Measurements from ENCODE around the gene CSH2. TPM values are rescaled to one million over a fixed set of nuclear protein-coding genes. Genes with fewer than 3 reads are reported as not detected.

Gene CSH2
- total and polyA plus RNA-seq, 9 of the 15 experiments (the other 6 are each of a cell fraction or from before 2014, with no cell fraction given) = not detected

DNA sequence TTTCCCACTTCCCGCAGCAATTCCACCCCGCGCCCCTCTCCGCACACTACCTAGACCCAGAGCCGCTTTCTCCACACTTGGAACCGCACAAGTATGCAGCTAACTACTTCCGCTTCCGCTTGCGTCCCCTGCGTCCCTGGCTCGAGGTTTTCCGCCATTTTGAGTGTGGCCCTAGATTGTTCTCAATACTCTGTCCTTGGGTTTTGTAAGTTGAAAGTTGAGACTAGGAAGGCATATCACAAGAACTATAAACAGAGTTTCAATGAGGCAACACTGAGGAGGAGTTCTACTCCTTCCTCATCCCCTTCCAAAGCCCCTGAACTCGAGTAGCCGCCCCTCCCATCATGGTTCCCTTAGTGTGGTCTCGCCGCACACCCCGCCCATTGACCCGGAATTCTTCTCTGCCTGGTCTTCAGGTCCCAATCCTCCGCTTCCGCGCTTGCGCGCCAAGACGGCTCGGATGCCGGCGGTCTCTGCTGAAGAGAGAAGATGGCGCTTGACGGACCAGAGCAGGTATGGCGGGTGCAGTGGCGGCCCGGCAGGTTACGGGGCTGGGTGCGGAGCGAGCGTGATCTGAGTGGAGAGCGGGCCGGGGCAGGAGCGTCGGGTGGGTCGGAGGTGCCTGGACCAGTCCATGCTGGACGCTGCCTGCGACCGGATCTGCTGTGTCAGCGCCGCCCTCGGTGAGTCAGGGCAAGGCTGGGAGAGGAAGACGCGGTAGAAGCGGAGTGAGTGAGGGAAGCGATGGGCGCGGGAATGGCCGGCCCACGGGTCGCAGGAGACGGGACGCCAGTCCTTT is 46.3 kb downstream of the CSH2 start, which contains the start of the genes FTSJ3 and PSMC5 (continued):
- TF ChIP-seq ZBTB40 (IDR thresholded peaks at IDR 0.05) (peak; percentile 99), ZBTB40 (CRISPR knock-in tag; IDR thresholded peaks at IDR 0.05) (no peak), SAP30 (IDR thresholded peaks at IDR 0.05; ENCODE audit: borderline replicate concordance, insufficient read depth, low read depth, low read length, poor library complexity, severe bottlenecking) (peak; percentile 44), E2F3 (CRISPR knock-in tag; IDR thresholded peaks at IDR 0.05) (peak; percentile 77; the same call in 1 of the 2 replicates), POU5F1 (IDR thresholded peaks at IDR 0.05; ENCODE audit: borderline replicate concordance, low read depth, low read length, partially characterized antibody) (no peak), ZBTB49 (CRISPR knock-in tag; IDR thresholded peaks at IDR 0.05; ENCODE audit: borderline replicate concordance) (peak; percentile 50; the same call in 1 of the 2 replicates), MEIS2 (IDR thresholded peaks at IDR 0.05; ENCODE audit: partially characterized antibody) (peak; percentile 3)
- TF ChIP-seq, protein P1, sequence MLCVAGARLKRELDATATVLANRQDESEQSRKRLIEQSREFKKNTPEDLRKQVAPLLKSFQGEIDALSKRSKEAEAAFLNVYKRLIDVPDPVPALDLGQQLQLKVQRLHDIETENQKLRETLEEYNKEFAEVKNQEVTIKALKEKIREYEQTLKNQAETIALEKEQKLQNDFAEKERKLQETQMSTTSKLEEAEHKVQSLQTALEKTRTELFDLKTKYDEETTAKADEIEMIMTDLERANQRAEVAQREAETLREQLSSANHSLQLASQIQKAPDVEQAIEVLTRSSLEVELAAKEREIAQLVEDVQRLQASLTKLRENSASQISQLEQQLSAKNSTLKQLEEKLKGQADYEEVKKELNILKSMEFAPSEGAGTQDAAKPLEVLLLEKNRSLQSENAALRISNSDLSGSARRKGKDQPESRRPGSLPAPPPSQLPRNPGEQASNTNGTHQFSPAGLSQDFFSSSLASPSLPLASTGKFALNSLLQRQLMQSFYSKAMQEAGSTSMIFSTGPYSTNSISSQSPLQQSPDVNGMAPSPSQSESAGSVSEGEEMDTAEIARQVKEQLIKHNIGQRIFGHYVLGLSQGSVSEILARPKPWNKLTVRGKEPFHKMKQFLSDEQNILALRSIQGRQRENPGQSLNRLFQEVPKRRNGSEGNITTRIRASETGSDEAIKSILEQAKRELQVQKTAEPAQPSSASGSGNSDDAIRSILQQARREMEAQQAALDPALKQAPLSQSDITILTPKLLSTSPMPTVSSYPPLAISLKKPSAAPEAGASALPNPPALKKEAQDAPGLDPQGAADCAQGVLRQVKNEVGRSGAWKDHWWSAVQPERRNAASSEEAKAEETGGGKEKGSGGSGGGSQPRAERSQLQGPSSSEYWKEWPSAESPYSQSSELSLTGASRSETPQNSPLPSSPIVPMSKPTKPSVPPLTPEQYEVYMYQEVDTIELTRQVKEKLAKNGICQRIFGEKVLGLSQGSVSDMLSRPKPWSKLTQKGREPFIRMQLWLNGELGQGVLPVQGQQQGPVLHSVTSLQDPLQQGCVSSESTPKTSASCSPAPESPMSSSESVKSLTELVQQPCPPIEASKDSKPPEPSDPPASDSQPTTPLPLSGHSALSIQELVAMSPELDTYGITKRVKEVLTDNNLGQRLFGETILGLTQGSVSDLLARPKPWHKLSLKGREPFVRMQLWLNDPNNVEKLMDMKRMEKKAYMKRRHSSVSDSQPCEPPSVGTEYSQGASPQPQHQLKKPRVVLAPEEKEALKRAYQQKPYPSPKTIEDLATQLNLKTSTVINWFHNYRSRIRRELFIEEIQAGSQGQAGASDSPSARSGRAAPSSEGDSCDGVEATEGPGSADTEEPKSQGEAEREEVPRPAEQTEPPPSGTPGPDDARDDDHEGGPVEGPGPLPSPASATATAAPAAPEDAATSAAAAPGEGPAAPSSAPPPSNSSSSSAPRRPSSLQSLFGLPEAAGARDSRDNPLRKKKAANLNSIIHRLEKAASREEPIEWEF (CRISPR knock-in tag; IDR thresholded peaks at IDR 0.05) = no peak

All from K562 (cell line).